Peyer's patch (tissue), 4 donors: ENCODE measurements around the gene GABRG3.

Experiments used
- POLR2A ChIP-seq, 2 donors: fragments of 450-650 bp; IDR thresholded peaks; one replicate each; pipeline ENCODE4 v1.5.1; 2017; ENCODE audit warnings: antibody characterized with exemption in 2 of 2, mild to moderate bottlenecking in 2 of 2, moderate library complexity in 2 of 2
- TF ChIP-seq, protein P1 (sequence below), 6 experiments: fragments of 450-650 bp in 4 of 6; fragments of 200-600 bp in 2 of 6; sonication (generic) in 1 of 6; IDR thresholded peaks; one replicate each; pipeline ENCODE4 v1.5.1; 2017 to 2019; ENCODE audit warnings: antibody characterized with exemption in 6 of 6, mild to moderate bottlenecking in 3 of 6, moderate library complexity in 1 of 6

DNA sequence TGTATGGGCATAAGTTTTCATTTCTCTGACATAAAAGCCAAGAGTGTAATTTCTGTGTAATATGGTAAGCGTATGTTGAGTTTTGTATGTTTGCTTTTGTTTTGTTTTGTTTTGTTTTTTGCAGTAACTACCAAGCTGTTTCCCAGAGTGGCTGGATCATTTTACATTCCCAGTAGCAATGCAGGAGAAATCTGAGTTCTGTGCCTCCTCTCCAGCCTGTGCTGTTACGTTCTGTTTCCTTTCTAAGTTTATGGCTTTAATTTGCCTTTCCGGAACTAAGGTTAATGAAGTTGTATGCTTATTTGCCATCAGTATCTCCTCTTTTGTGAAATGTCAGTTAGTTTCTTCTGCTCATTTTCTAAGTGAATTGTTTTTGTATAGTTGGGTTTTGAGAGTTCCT, 307.8 kb downstream of the GABRG3 start:
- TF ChIP-seq, protein P1, sequence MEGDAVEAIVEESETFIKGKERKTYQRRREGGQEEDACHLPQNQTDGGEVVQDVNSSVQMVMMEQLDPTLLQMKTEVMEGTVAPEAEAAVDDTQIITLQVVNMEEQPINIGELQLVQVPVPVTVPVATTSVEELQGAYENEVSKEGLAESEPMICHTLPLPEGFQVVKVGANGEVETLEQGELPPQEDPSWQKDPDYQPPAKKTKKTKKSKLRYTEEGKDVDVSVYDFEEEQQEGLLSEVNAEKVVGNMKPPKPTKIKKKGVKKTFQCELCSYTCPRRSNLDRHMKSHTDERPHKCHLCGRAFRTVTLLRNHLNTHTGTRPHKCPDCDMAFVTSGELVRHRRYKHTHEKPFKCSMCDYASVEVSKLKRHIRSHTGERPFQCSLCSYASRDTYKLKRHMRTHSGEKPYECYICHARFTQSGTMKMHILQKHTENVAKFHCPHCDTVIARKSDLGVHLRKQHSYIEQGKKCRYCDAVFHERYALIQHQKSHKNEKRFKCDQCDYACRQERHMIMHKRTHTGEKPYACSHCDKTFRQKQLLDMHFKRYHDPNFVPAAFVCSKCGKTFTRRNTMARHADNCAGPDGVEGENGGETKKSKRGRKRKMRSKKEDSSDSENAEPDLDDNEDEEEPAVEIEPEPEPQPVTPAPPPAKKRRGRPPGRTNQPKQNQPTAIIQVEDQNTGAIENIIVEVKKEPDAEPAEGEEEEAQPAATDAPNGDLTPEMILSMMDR (IDR thresholded peaks at IDR 0.05) = no peak
- TF ChIP-seq POLR2A (IDR thresholded peaks at IDR 0.05) = no peak
